Activated CD8-positive, alpha-beta T cell treated with anti-CD3 and anti-CD28 coated beads for 36 hours (primary cell): ENCODE measurements around the gene TUBB8B. TPM values are rescaled to one million over a fixed set of nuclear protein-coding genes. Genes with fewer than 3 reads are reported as not detected.
A peak's percentile ranks its signal among the peaks of the same experiment; 100 is the strongest.
"Not testable (repeated sequence)": the region's sequence is repeated elsewhere in the genome, so short reads cannot be mapped to it uniquely, and the experiment has no call there.

Experiments
- ATAC-seq: fragments of 200-7000 bp; cut with Tn5 transposase; one replicate; pipeline ENCODE4 v1.10.0; 2021; ENCODE audit warnings: mild to moderate bottlenecking, moderate library complexity
- CTCF ChIA-PET: fragments of 350-600 bp; sonication (Branson Sonifier 250); formaldehyde crosslinking; loops from one replicate; lab custom pipeline; 2021; ENCODE audit warnings: antibody characterized with exemption; lab: Charles Lee
- POLR2A ChIA-PET: fragments of 350-600 bp; sonication (Branson Sonifier 250); formaldehyde crosslinking; loops from one replicate; lab custom pipeline; 2021; ENCODE audit warnings: antibody characterized with exemption; lab: Charles Lee
- DNase-seq: peaks from one replicate; pipeline ENCODE4 v3.0.0-alpha.2; 2020
- H3K27ac Mint-ChIP-seq: one replicate; pipeline ENCODE4 v1.8.0; 2021; ENCODE audit warnings: mild to moderate bottlenecking, mixed read lengths
- H3K27me3 Mint-ChIP-seq: one replicate; pipeline ENCODE4 v1.8.0; 2021; ENCODE audit warnings: mixed read lengths
- H3K36me3 Mint-ChIP-seq: one replicate; pipeline ENCODE4 v1.8.0; 2021; ENCODE audit warnings: low read depth, mixed read lengths
- H3K4me1 Mint-ChIP-seq: one replicate; pipeline ENCODE4 v1.8.0; 2021; ENCODE audit warnings: low read depth, mixed read lengths
- H3K4me3 Mint-ChIP-seq: one replicate; pipeline ENCODE4 v1.8.0; 2021; ENCODE audit warnings: mild to moderate bottlenecking, moderate library complexity, mixed read lengths
- H3K9me3 Mint-ChIP-seq: one replicate; pipeline ENCODE4 v1.8.0; 2021; ENCODE audit warnings: mixed read lengths
- intact Hi-C: fragments of 100-400 bp; cut with micrococcal nuclease; formaldehyde crosslinking; loops from one replicate; pipeline ENCODE4 v1.10.0; 2022
- total RNA-seq, 2 experiments: library from RNA; stranded (reverse); gene quantifications; one replicate each; pipeline ENCODE4 v1.2.3, GENCODE V29; 2021

Gene TUBB8B
- total RNA-seq, 2 experiments from 2014 or later: not detected

GRCh38 chr18:48696-49095 is 719 bp downstream of the TUBB8B start:
- POLR2A ChIA-PET, intact Hi-C loops, H3K36me3 Mint-ChIP-seq, H3K27ac Mint-ChIP-seq, CTCF ChIA-PET, H3K27me3 Mint-ChIP-seq, H3K4me1 Mint-ChIP-seq, ATAC-seq, DNase-seq, H3K4me3 Mint-ChIP-seq, H3K9me3 Mint-ChIP-seq: not testable (repeated sequence)

GRCh38 chr18:13177-13576 is 36.2 kb downstream of the TUBB8B start:
- ATAC-seq, POLR2A ChIA-PET, DNase-seq, H3K4me3 Mint-ChIP-seq, H3K9me3 Mint-ChIP-seq, CTCF ChIA-PET, H3K4me1 Mint-ChIP-seq, H3K27me3 Mint-ChIP-seq, intact Hi-C loops, H3K27ac Mint-ChIP-seq, H3K36me3 Mint-ChIP-seq: not testable (repeated sequence)

GRCh38 chr18:12773-13172 is 36.6 kb downstream of the TUBB8B start:
- ATAC-seq, H3K27me3 Mint-ChIP-seq, H3K9me3 Mint-ChIP-seq, DNase-seq, CTCF ChIA-PET, intact Hi-C loops, H3K36me3 Mint-ChIP-seq, H3K4me1 Mint-ChIP-seq, H3K4me3 Mint-ChIP-seq, POLR2A ChIA-PET, H3K27ac Mint-ChIP-seq: not testable (repeated sequence)

GRCh38 chr18:11383-12274 is 37.8 kb downstream of the TUBB8B start:
- POLR2A ChIA-PET, DNase-seq, H3K4me3 Mint-ChIP-seq, ATAC-seq, H3K27ac Mint-ChIP-seq, H3K36me3 Mint-ChIP-seq, H3K9me3 Mint-ChIP-seq, intact Hi-C loops, CTCF ChIA-PET, H3K4me1 Mint-ChIP-seq, H3K27me3 Mint-ChIP-seq: not testable (repeated sequence)

- H3K27ac Mint-ChIP-seq, H3K4me3 Mint-ChIP-seq, H3K9me3 Mint-ChIP-seq, intact Hi-C loops, H3K27me3 Mint-ChIP-seq, CTCF ChIA-PET, H3K4me1 Mint-ChIP-seq, H3K36me3 Mint-ChIP-seq, POLR2A ChIA-PET: not testable (repeated sequence)
- peak; percentile 13 for DNase-seq
- ATAC-seq: peak; percentile 49
These were observed 38.7 kb downstream of the TUBB8B start for GRCh38 chr18:10624-11184.

- POLR2A ChIA-PET, DNase-seq, ATAC-seq, H3K4me3 Mint-ChIP-seq, intact Hi-C loops, H3K27me3 Mint-ChIP-seq, H3K4me1 Mint-ChIP-seq, CTCF ChIA-PET, H3K9me3 Mint-ChIP-seq, H3K27ac Mint-ChIP-seq, H3K36me3 Mint-ChIP-seq: not testable (repeated sequence)
These were observed 39.5 kb downstream of the TUBB8B start for GRCh38 chr18:9937-10336.

Other genes starting within 250 kb of the TUBB8B start
- 10 to 100 TPM; 94.6 to 96.2 TPM for gene USP14, start 108.9 kb upstream of the TUBB8B start, total RNA-seq
- 10 to 100 TPM; 66.0 to 69.5 TPM for gene THOC1, start 218.4 kb upstream of the TUBB8B start, total RNA-seq